Keratinocyte (primary cell): ENCODE measurements around the gene KIZ. TPM values are rescaled to one million over a fixed set of nuclear protein-coding genes. Genes with fewer than 3 reads are reported as not detected.

Source experiments
- DNase-seq: peaks from one replicate; pipeline ENCODE4 v3.0.0-alpha.2; 2011; ENCODE audit warnings: low read depth, missing footprints, low spot score
- FAIRE-seq: peaks from 2 replicates; lab custom pipeline; 2011; peaks lifted over from hg19 to GRCh38; lab: Jason Lieb, UNC
- H2AFZ ChIP-seq: 2 replicates; pipeline ENCODE4 v1.6.0; 2012; ENCODE audit warnings: low read length, control low read depth, inconsistent platforms; ENCODE audit not compliant: control insufficient read depth
- H3K27ac ChIP-seq: 2 replicates; pipeline ENCODE4 v1.5.1; 2011; ENCODE audit warnings: low read length; ENCODE audit not compliant: control insufficient read depth, insufficient read depth
- H3K27me3 ChIP-seq: 3 replicates; pipeline ENCODE4 v1.6.0; 2011; ENCODE audit warnings: low read length; ENCODE audit not compliant: control insufficient read depth, insufficient read depth; ENCODE audit errors: extremely low read depth
- H3K36me3 ChIP-seq, 2 experiments: 2 replicates in 1 of 2; 3 replicates in 1 of 2; pipeline ENCODE4 v1.5.1; 2011; ENCODE audit warnings: low read length in 2 of 2, mild to moderate bottlenecking in 1 of 2; ENCODE audit not compliant: control insufficient read depth in 2 of 2, insufficient read depth in 2 of 2; ENCODE audit errors: extremely low read depth in 1 of 2
- H3K4me1 ChIP-seq: 3 replicates; pipeline ENCODE4 v1.5.1; 2011; ENCODE audit warnings: low read length; ENCODE audit not compliant: control insufficient read depth, insufficient read depth; ENCODE audit errors: extremely low read depth
- H3K4me2 ChIP-seq: 3 replicates; pipeline ENCODE4 v1.6.0; 2011; ENCODE audit warnings: low read depth, low read length; ENCODE audit not compliant: control insufficient read depth, insufficient read depth; ENCODE audit errors: extremely low read depth
- H3K4me3 ChIP-seq, 3 experiments: fragments of 200-600 bp in 1 of 3; sonication (generic) in 1 of 3; 2 replicates in 2 of 3; 3 replicates in 1 of 3; pipeline ENCODE4 v1.5.1; 2011 to 2016; ENCODE audit warnings: low read length in 3 of 3, mild to moderate bottlenecking in 3 of 3, control low read depth in 2 of 3, inconsistent platforms in 1 of 3, low read depth in 1 of 3, mixed read lengths in 1 of 3, mixed run types in 1 of 3, moderate library complexity in 1 of 3; ENCODE audit not compliant: control insufficient read depth in 2 of 3, insufficient read depth in 2 of 3; ENCODE audit errors: extremely low read depth in 1 of 3
- H3K79me2 ChIP-seq: 2 replicates; pipeline ENCODE4 v1.6.0; 2012; ENCODE audit warnings: low read length; ENCODE audit not compliant: control insufficient read depth, insufficient read depth
- H3K9ac ChIP-seq: 3 replicates; pipeline ENCODE4 v1.6.0; 2011; ENCODE audit warnings: low read length; ENCODE audit not compliant: control insufficient read depth, insufficient read depth; ENCODE audit errors: extremely low read depth
- H3K9me1 ChIP-seq: 3 replicates; pipeline ENCODE4 v1.6.0; 2011; ENCODE audit warnings: low read length; ENCODE audit not compliant: control insufficient read depth, insufficient read depth; ENCODE audit errors: extremely low read depth
- H3K9me3 ChIP-seq: 2 replicates; pipeline ENCODE4 v1.5.1; 2012; ENCODE audit warnings: low read depth, low read length; ENCODE audit not compliant: control insufficient read depth
- H4K20me1 ChIP-seq: 3 replicates; pipeline ENCODE4 v1.6.0; 2011; ENCODE audit warnings: low read length; ENCODE audit not compliant: control insufficient read depth, insufficient read depth; ENCODE audit errors: extremely low read depth
- EZH2 ChIP-seq: IDR thresholded peaks from one replicate; pipeline ENCODE4 v1.6.1; 2012; ENCODE audit warnings: inconsistent platforms, mild to moderate bottlenecking, low read length, moderate library complexity
- dilution Hi-C: fragments of 300-500 bp; cut with MboI; formaldehyde crosslinking; loops from one replicate; pipeline ENCODE4 v1.7.0; 2020; ENCODE audit warnings: low sequenced_read_pairs; ENCODE audit not compliant: extremely low pct_ligation_motif_present
- polyA plus RNA-seq, 5 experiments: library from polyadenylated mRNA; depleted of rRNA in 3 of 5; stranded (reverse) in 3 of 5; stranded (forward) in 1 of 5; unstranded in 1 of 5; fragments of >200 nt; gene quantifications; 1 replicate in 1 of 5; 2 replicates in 3 of 5; 3 replicates in 1 of 5; pipeline versions ENCODE4 v1.2.1 to v1.2.3, GENCODE V29; 2011 to 2012; ENCODE audit warnings: missing spikeins in 2 of 5, low read depth in 1 of 5, low replicate concordance in 1 of 5
- TF ChIP-seq, protein P1 (sequence below), 3 experiments: IDR thresholded peaks in 1 of 3; conservative IDR thresholded peaks in 1 of 3; optimal IDR thresholded peaks in 1 of 3; 2 replicates in 2 of 3; 3 replicates in 1 of 3; pipeline versions ENCODE3 to v1.5.1; 2011; ENCODE audit warnings: low read length in 3 of 3, mild to moderate bottlenecking in 3 of 3, moderate library complexity in 2 of 3, control low read depth in 1 of 3, inconsistent platforms in 1 of 3; ENCODE audit not compliant: insufficient read depth in 2 of 3; ENCODE audit errors: extremely low read depth in 1 of 3

KIZ gene
- polyA plus RNA-seq, 1 donor (not counting 4 experiments of a cell fraction or from before 2014, with no cell fraction given), result 21.3 TPM

DNA sequence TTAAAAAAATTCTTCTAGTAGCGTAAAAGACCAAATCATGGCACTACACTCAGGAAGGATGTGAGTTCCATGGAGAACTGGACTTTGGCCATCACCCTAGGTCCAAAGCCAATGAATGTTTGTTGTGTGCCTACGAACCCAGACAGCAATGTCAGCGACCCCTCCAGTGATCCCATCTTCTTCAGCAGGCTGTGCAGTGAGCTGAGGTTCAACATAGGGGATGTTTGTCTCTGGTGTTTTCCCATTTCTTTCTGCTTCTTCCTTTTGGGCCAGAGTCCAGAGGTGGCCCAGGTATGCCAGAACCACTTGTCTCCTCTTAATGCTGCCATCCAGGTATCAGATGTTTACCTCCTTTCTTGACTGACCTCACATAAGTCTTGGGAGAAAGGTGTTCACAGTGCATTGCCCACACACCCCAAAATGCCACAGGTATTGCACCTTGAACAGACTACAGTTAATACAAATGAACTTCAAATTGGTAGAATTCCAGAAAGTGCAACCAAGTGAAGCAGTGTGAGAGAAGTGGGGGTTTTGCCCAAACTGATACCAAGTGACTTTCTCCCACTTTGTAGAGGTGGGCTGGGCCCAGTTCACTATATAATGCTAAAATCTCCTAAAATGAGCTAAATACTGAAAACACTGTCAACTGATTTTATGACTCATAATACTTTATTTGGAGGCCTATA is 14.1 kb downstream of the KIZ start:
- DNase-seq (no peak), FAIRE-seq (no peak)
- Histone ChIP-seq H4K20me1 (no peaks in the 10 kb centered on the region), H3K4me3 (no peak overlapping the region), H3K9ac (no peak overlapping the region), H2AFZ (no peak overlapping the region), H3K27me3 (no peaks in the 10 kb centered on the region), H3K79me2 (no peaks in the 10 kb centered on the region), H3K36me3 (no peaks in the 10 kb centered on the region), H3K4me1 (no peaks in the 10 kb centered on the region), H3K4me2 (no peak overlapping the region), H3K27ac (no peak overlapping the region), H3K9me3 (no peaks in the 10 kb centered on the region), H3K9me1 (no peaks in the 10 kb centered on the region)
- TF ChIP-seq, protein P1, sequence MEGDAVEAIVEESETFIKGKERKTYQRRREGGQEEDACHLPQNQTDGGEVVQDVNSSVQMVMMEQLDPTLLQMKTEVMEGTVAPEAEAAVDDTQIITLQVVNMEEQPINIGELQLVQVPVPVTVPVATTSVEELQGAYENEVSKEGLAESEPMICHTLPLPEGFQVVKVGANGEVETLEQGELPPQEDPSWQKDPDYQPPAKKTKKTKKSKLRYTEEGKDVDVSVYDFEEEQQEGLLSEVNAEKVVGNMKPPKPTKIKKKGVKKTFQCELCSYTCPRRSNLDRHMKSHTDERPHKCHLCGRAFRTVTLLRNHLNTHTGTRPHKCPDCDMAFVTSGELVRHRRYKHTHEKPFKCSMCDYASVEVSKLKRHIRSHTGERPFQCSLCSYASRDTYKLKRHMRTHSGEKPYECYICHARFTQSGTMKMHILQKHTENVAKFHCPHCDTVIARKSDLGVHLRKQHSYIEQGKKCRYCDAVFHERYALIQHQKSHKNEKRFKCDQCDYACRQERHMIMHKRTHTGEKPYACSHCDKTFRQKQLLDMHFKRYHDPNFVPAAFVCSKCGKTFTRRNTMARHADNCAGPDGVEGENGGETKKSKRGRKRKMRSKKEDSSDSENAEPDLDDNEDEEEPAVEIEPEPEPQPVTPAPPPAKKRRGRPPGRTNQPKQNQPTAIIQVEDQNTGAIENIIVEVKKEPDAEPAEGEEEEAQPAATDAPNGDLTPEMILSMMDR (optimal IDR thresholded peaks at IDR 0.05 in 1 of 3, IDR thresholded peaks at IDR 0.05 in 1 of 3, conservative IDR thresholded peaks at IDR 0.05 in 1 of 3; ENCODE audit: extremely low read depth in 1 of 3, insufficient read depth in 2 of 3, low read length in 3 of 3), result no peak
- TF ChIP-seq EZH2, result no peak
- dilution Hi-C loops, result no loop called here

- Histone ChIP-seq H3K4me1 (no peaks in the 10 kb centered on the region), H4K20me1 (no peaks in the 10 kb centered on the region), H3K36me3 (no peaks in the 10 kb centered on the region), H2AFZ (no peak overlapping the region), H3K9me1 (no peaks in the 10 kb centered on the region), H3K27me3 (no peaks in the 10 kb centered on the region), H3K9me3 (no peaks in the 10 kb centered on the region), H3K79me2 (no peaks in the 10 kb centered on the region), H3K9ac (no peak overlapping the region), H3K27ac (no peak overlapping the region), H3K4me2 (no peak overlapping the region), H3K4me3 (no peak overlapping the region)
- DNase-seq, result no peak
- no peak for FAIRE-seq
- no peak for TF ChIP-seq EZH2
- TF ChIP-seq, protein P1 (optimal IDR thresholded peaks at IDR 0.05 in 1 of 3, IDR thresholded peaks at IDR 0.05 in 1 of 3, conservative IDR thresholded peaks at IDR 0.05 in 1 of 3; ENCODE audit: extremely low read depth in 1 of 3, insufficient read depth in 2 of 3, low read length in 3 of 3), result no peak
- dilution Hi-C loops, result no loop called here
These were observed 15.9 kb downstream of the KIZ start for GRCh38 chr20:21141825-21142224.
